Measurements from ENCODE around the gene MRPL20. TPM values are rescaled to one million over a fixed set of nuclear protein-coding genes. Genes with fewer than 3 reads are reported as not detected.
A peak's percentile ranks its signal among the peaks of the same experiment; 100 is the strongest.

MRPL20 gene
- total and polyA plus RNA-seq, 9 of the 15 experiments (the other 6 are each of a cell fraction or from before 2014, with no cell fraction given): 180 to 671 (median 229) TPM

GRCh38 chr1:1432951-1433803 is 26.1 kb upstream of the MRPL20 start (continued):
- TF ChIP-seq, protein P1, sequence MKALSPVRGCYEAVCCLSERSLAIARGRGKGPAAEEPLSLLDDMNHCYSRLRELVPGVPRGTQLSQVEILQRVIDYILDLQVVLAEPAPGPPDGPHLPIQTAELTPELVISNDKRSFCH (CRISPR knock-in tag; IDR thresholded peaks at IDR 0.05): no peak
- TF ChIP-seq, protein P1 (tag; IDR thresholded peaks at IDR 0.05): peak; percentile 84; the same call in 1 of the 2 replicates
- TF ChIP-seq CXXC5 (CRISPR knock-in tag; IDR thresholded peaks at IDR 0.05) (peak; percentile 74), HIVEP1 (CRISPR knock-in tag; IDR thresholded peaks at IDR 0.05) (peak; percentile 58; the same call in 1 of the 2 replicates), CCNT2 (IDR thresholded peaks at IDR 0.05; ENCODE audit: borderline replicate concordance, extremely low read depth, insufficient read length, low read depth, low read length) (peak; percentile 40), GABPA (tag; conservative IDR thresholded peaks at IDR 0.05; ENCODE audit: low read depth) (peak; percentile 57), BMI1 (IDR thresholded peaks at IDR 0.05; ENCODE audit: low read length) (no peak), ZNF699 (CRISPR knock-in tag; IDR thresholded peaks at IDR 0.05; ENCODE audit: insufficient replicate concordance) (no peak), ZNF639 (CRISPR knock-in tag; conservative IDR thresholded peaks at IDR 0.05 in 1 of 2, IDR thresholded peaks at IDR 0.05 in 1 of 2) (peak in 1 of 2 experiments; percentile 82; a peak in 2 of 4 replicates), POLR3A (IDR thresholded peaks at IDR 0.05; ENCODE audit: borderline replicate concordance, extremely low read depth, insufficient read depth, insufficient read length) (no peak), ESRRA (IDR thresholded peaks at IDR 0.05; ENCODE audit: borderline replicate concordance, low read depth) (peak; percentile 96), NCOA1 (IDR thresholded peaks at IDR 0.05; ENCODE audit: low read depth) (0 out of 2 replicates have a peak, but pooled peaks have one; percentile 45), CREM (IDR thresholded peaks at IDR 0.05; ENCODE audit: low read depth) (peak; percentile 40; the same call in 1 of the 2 replicates), KDM4B (IDR thresholded peaks at IDR 0.05; ENCODE audit: borderline replicate concordance in 2 of 2, low read depth in 1 of 2) (0 out of 4 replicates have a peak, but pooled peaks of 1 of the 2 experiments have one; percentile 58), ZZZ3 (IDR thresholded peaks at IDR 0.05) (no peak), NR2C1 (IDR thresholded peaks at IDR 0.05) (peak; percentile 93), NR2C1 (tag; IDR thresholded peaks at IDR 0.05) (peak; percentile 96)
- TF ChIP-seq, protein P2, sequence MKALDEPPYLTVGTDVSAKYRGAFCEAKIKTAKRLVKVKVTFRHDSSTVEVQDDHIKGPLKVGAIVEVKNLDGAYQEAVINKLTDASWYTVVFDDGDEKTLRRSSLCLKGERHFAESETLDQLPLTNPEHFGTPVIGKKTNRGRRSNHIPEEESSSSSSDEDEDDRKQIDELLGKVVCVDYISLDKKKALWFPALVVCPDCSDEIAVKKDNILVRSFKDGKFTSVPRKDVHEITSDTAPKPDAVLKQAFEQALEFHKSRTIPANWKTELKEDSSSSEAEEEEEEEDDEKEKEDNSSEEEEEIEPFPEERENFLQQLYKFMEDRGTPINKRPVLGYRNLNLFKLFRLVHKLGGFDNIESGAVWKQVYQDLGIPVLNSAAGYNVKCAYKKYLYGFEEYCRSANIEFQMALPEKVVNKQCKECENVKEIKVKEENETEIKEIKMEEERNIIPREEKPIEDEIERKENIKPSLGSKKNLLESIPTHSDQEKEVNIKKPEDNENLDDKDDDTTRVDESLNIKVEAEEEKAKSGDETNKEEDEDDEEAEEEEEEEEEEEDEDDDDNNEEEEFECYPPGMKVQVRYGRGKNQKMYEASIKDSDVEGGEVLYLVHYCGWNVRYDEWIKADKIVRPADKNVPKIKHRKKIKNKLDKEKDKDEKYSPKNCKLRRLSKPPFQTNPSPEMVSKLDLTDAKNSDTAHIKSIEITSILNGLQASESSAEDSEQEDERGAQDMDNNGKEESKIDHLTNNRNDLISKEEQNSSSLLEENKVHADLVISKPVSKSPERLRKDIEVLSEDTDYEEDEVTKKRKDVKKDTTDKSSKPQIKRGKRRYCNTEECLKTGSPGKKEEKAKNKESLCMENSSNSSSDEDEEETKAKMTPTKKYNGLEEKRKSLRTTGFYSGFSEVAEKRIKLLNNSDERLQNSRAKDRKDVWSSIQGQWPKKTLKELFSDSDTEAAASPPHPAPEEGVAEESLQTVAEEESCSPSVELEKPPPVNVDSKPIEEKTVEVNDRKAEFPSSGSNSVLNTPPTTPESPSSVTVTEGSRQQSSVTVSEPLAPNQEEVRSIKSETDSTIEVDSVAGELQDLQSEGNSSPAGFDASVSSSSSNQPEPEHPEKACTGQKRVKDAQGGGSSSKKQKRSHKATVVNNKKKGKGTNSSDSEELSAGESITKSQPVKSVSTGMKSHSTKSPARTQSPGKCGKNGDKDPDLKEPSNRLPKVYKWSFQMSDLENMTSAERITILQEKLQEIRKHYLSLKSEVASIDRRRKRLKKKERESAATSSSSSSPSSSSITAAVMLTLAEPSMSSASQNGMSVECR (CRISPR knock-in tag; IDR thresholded peaks at IDR 0.05): peak; percentile 23; the same call in 1 of the 2 replicates
